Globus pallidus (tissue), 1 donor: ENCODE results near the gene WDR7.

Experiments
- DNase-seq: peaks from one replicate; pipeline ENCODE4 v3.0.0-alpha.2; 2015; ENCODE audit warnings: low spot score

Gene WDR7

GRCh38 chr18:56937874-56938430 lies 286.8 kb downstream of the WDR7 start:
- no peak for DNase-seq

GRCh38 chr18:56945171-56946083 lies 294.3 kb downstream of the WDR7 start:
- no peak for DNase-seq

GRCh38 chr18:56947236-56947635 lies 296.1 kb downstream of the WDR7 start:
- DNase-seq, result no peak

DNA sequence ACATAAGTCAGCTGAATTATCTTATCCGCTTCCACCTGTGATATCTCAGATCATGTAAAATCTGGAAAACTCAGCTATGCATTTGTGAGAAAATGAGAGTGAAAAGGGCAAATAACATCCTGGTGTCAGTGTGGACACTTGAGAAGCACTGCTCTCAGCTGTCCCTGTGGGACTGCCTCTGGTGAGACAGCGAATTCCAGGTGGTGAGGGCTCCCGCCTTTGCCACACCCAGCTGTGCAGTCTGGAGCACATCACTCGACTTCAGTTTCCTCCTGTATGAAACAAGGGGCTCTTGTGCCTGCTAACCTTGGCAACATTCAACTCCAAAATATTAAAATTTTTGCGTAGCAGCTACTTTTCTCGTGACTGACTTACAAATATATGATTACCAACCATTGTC lies 300.9 kb downstream of the WDR7 start:
- DNase-seq, result no peak

DNA sequence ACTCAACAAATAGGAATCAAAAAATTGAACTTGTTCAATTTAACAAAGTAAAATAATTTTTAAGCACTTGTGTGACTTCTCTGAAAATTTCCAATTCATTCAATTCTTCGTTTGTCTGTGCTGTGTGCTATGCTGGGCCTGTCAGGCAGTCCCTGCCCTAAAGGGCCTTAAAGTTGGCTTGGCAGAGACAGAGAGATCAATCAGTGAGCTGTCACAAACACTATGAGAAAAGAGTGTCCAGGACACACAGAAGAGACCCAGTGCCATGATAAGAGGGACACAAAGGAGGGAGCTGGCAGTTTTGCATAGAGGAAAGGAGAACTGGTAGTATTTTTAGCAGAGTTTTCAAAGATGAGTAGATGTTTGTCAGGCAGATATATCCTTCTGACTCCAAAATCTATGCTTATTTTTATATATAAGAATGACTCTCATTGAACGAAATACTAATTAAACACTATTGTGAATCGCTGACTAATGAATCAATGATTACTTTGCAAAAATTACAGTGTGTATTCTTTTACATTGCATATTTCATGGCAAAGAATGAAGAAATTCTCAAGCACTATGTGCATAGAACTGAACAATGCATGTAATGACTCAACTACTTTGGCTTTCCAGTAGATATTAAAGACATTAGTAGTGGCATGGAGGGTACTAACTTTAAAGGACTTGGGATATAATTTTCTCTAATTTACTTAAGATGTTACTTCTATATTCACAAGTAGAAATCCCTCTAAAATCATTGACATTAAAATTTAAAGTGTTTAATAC lies 302.5 kb downstream of the WDR7 start:
- no peak for DNase-seq

DNA sequence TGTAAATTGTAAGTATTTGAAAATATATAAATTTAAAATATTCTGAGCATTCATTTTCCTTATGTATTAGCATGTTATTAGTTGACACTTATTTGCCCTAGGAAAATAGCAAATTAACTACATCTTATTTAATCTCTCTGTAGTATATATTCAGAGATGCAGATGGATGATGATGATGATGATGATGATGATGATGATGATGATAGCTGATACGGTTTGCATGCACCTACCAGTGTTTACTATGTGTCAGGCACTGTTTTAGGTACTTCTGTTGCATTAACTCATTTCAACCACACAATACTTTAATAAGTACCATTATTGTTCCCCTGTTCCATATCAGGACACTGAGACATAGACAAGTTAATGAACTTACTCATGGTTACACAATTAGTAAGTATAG lies 304.3 kb downstream of the WDR7 start:
- no peak for DNase-seq

DNA sequence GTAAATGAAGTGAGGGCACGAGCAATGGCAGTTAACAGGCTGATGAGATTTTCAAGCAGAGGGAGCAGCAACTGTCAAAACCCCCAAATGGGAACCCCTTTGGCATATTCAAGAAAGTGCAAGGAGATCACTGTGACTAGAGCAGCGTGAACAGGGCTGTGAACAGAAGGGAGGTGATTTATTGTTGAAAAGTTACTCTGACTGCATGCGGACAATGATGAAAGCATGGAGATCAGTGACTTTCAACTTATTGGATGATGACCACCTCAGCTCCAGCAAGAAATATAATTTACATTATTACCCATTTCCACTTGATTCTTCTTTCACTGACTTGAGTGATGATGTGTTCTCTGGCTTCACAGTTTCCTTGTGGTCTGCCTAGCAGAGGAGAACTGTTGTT lies 308.0 kb downstream of the WDR7 start:
- no peak for DNase-seq

- DNase-seq, result no peak
Measured at GRCh38 chr18:56962322-56962721, 311.2 kb downstream of the WDR7 start.

DNA sequence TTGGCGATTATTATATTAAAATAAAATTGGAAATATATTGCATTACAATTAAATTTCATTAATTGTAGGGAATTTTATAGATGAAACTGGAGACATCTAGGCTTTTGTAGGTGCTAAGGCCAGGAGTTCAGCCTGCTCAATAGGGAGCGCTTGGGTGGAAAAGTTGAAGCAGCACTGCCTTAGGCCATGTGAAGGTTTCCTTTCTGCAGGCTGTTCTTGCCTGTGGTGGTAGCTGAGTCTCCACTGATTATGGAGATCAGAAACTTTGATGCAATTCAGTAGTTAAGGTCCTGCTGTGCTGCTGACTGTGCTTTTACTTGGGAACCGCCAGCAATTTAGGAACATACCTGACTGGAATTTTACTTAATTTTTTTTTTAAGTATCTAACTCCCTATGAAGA lies 315.9 kb downstream of the WDR7 start:
- DNase-seq, result no peak

DNA sequence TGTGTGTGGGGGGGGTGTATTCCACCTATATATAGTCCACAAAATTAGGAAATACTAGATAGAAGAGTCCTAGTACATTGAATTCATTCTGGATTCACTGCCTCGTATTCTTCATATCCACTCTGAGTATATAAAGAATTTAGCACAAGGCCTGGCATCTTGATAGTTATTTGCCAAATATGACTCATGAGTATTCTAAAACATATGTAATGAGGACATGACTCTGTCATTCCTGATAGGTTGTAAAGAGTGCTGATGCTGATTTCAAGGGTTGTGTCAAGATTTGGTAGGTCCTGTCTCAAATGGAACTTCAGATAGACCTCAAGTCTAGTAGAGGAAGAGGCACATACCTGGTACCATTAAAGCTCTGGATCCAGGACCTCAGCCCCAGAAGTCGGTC lies 322.3 kb downstream of the WDR7 start:
- DNase-seq, result no peak

DNA sequence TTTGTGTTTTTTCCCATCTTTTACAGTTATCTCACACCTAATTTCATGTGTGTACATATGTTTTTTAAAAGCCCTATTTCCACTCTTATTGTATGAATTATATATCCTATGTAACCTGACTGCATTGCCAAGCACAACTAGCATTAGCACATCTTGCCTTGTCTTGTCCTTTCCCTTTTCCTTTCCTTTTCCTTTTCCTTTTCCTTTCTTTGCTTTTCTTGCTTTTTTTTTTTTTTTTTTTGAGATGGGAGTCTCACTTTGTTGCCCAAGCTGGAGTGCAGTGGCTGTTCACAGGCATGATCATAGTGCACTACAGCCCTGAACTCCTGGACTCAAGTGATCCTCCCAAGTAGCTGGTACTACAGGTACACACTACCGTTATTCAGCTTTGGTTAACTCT lies 323.0 kb downstream of the WDR7 start:
- DNase-seq, result no peak

- DNase-seq, result no peak
Measured at GRCh38 chr18:56975276-56975675, 324.1 kb downstream of the WDR7 start.

DNA sequence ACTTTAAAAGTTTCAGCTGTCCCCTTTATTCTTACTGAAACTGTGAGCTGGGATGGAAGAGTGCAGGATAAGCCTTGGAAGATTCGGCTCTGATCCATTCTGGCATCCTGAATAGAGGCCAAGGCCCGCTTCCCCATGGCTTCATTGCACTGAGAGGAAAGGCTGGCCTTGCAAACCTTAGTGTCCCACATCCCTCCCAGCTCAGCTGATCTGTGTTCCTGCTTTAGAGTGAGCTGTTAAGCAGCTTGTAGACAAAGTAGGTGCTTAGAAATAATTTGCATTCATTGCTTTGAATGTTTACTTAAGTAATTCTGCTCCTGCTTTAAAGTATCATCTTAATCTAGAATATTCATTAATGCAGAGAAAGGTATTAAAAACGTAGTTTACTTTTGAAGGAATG lies 326.1 kb downstream of the WDR7 start:
- no peak for DNase-seq

DNA sequence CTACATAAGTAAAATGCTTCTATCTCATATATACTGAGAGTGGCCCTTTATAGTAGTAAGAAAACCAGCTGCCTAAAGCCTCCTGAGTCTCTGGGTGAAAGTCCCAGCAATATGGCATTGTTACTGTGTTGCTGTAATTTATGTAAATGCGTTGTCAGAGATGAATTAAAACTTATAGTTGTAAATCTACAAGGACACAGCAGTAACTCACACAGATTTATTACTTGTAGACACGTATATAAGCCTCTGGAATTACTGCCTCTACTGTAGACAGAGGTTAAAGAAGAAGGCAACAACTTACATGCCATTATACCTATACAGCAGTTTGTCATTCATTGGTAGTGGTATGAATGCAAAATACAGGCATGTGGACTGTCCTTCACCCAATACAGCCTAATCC lies 326.6 kb downstream of the WDR7 start:
- no peak for DNase-seq

- no peak for DNase-seq
Measured at GRCh38 chr18:56980151-56980550, 329.0 kb downstream of the WDR7 start.

GRCh38 chr18:56982766-56983165 lies 331.6 kb downstream of the WDR7 start:
- DNase-seq, result peak; percentile 31

GRCh38 chr18:56983275-56983992 lies 332.3 kb downstream of the WDR7 start:
- no peak for DNase-seq

DNA sequence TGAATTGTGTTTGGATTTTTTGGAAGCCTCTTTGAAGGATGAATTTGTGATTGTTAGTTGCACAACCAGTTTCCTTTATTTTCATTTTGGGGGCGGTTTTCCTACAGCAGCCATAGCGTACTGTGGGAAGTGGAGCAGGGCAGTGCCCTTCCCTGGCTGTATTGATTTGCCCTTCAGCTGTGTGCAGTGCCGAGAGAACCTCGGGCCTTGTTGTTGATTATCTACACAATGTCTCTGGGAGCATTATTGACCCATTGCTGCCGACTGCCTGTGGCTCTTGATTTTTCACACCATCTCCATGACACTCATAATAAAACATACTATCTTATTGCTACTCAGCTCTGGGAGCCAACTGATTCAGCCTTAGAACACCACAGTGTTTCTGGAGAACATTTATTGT lies 333.6 kb downstream of the WDR7 start:
- peak; percentile 40 for DNase-seq

GRCh38 chr18:56986829-56987228 lies 335.7 kb downstream of the WDR7 start:
- DNase-seq, result no peak

DNA sequence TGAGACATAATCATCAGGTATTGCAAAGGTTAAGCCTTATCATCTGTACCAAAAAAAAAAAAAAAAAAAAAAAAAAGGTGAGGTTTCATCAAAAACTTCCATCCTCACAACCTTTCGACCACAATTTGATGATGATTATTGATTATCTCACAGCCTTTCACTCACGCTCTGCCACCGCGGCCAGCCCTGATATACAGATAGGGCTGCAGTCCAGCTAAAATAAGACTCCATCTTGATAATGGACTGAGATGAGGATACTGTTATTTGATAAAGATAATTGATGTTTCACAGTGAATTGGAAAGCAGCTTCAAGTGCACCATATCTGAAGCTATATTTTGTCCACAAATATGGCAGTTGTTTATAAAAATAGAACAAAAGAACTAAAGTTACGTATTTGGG lies 336.1 kb downstream of the WDR7 start:
- DNase-seq, result no peak

GRCh38 chr18:56988022-56988421 lies 336.9 kb downstream of the WDR7 start:
- no peak for DNase-seq

GRCh38 chr18:56990678-56991077 lies 339.5 kb downstream of the WDR7 start:
- DNase-seq, result no peak
